ENCODE data around the gene PDGFC.

GRCh38 chr4:156775813-156776212, 195.8 kb downstream of the PDGFC start:
- no peak for TF ChIP-seq POLR2A (IDR thresholded peaks at IDR 0.05)
- TF ChIP-seq, protein P1, sequence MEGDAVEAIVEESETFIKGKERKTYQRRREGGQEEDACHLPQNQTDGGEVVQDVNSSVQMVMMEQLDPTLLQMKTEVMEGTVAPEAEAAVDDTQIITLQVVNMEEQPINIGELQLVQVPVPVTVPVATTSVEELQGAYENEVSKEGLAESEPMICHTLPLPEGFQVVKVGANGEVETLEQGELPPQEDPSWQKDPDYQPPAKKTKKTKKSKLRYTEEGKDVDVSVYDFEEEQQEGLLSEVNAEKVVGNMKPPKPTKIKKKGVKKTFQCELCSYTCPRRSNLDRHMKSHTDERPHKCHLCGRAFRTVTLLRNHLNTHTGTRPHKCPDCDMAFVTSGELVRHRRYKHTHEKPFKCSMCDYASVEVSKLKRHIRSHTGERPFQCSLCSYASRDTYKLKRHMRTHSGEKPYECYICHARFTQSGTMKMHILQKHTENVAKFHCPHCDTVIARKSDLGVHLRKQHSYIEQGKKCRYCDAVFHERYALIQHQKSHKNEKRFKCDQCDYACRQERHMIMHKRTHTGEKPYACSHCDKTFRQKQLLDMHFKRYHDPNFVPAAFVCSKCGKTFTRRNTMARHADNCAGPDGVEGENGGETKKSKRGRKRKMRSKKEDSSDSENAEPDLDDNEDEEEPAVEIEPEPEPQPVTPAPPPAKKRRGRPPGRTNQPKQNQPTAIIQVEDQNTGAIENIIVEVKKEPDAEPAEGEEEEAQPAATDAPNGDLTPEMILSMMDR (IDR thresholded peaks at IDR 0.05) = no peak
- TF ChIP-seq EP300 (IDR thresholded peaks at IDR 0.05) = no peak
